K562 (cell line): ENCODE data around the gene TRIM38. TPM values are rescaled to one million over a fixed set of nuclear protein-coding genes. Genes with fewer than 3 reads are reported as not detected.

Source experiments
- ATAC-seq: fragments of 200-7000 bp; cut with Tn5 transposase; 3 replicates; pipeline ENCODE4 v1.9.1; 2020; ENCODE audit warnings: moderate library complexity
- BruUV-seq: library from RNA; stranded (reverse); fragments of 400-500 nt; replicated peaks from 2 replicates; lab custom pipeline; 2021; lab: Mats Ljungman, UMichigan
- CTCF ChIA-PET: fragments of 300-600 bp; formaldehyde crosslinking; extraction: SDS; loops from one replicate; lab custom pipeline; 2021; ENCODE audit warnings: low intra/inter-chr PET ratio; lab: Yijun Ruan, JAX
- POLR2A ChIA-PET: fragments of 300-600, 350-650 bp; sonication (Branson Sonifier 250); formaldehyde crosslinking; extraction: SDS; loops from one replicate; lab custom pipeline; 2021; ENCODE audit warnings: antibody characterized with exemption, inconsistent platforms; lab: Yijun Ruan, JAX
- DNase-seq, 4 experiments: peaks; one replicate each; pipeline versions ENCODE4 v3.0.0 to v3.0.0-alpha.2; 2011 to 2018; ENCODE audit warnings: low spot score in 3 of 4, mixed read lengths in 3 of 4; ENCODE audit errors: extremely low read depth in 1 of 4
- FAIRE-seq: peaks from 2 replicates; lab custom pipeline; 2011; peaks lifted over from hg19 to GRCh38; lab: Jason Lieb, UNC
- H2AFZ ChIP-seq: 2 replicates; pipeline ENCODE4 v1.6.0; 2011; ENCODE audit warnings: low read depth, low read length, control low read depth, inconsistent platforms
- H3K27ac ChIP-seq: fragments of 200-600 bp; 3 replicates; pipeline ENCODE4 v1.8.0; 2011; ENCODE audit warnings: low read depth, mild to moderate bottlenecking, control low read depth, inconsistent platforms, low read length, moderate library complexity, mixed read lengths; ENCODE audit errors: extremely low read depth
- H3K27me3 ChIP-seq, 2 experiments: fragments of 300-600 bp in 1 of 2; 2 replicates in 1 of 2; 3 replicates in 1 of 2; pipeline versions ENCODE4 v1.6.0 to v1.8.0; 2011; ENCODE audit warnings: inconsistent platforms in 2 of 2, low read length in 2 of 2, mild to moderate bottlenecking in 1 of 2, mixed read lengths in 1 of 2, moderate library complexity in 1 of 2; ENCODE audit not compliant: control insufficient read depth in 2 of 2, insufficient read depth in 2 of 2
- H3K36me3 ChIP-seq: fragments of 300-600 bp; 3 replicates; pipeline ENCODE4 v1.8.0; 2011; ENCODE audit warnings: mild to moderate bottlenecking, low read length, inconsistent platforms; ENCODE audit not compliant: control insufficient read depth, insufficient read depth
- H3K4me1 ChIP-seq, 2 experiments: fragments of 200-600 bp in 1 of 2; replicated peaks in 1 of 2; 2 replicates in 1 of 2; 3 replicates in 1 of 2; pipeline versions ENCODE4 v1.5.1 to v1.8.0; 2011; ENCODE audit warnings: inconsistent platforms in 2 of 2, low read length in 2 of 2, mild to moderate bottlenecking in 1 of 2, mixed read lengths in 1 of 2, moderate library complexity in 1 of 2; ENCODE audit not compliant: control insufficient read depth in 2 of 2, insufficient read depth in 2 of 2
- H3K4me2 ChIP-seq: 2 replicates; pipeline ENCODE4 v1.6.1; 2011; ENCODE audit warnings: low read length, control low read depth, inconsistent platforms, mixed read lengths; ENCODE audit not compliant: insufficient read depth
- H3K4me3 ChIP-seq: fragments of 200-600 bp; sonication (generic), shearing (Covaris generic); 2 replicates; pipeline ENCODE4 v1.5.1; 2016; ENCODE audit warnings: control low read depth, inconsistent platforms
- H3K79me2 ChIP-seq: fragments of 200-600 bp; 3 replicates; pipeline ENCODE4 v1.8.0; 2011; ENCODE audit warnings: low read length, inconsistent platforms; ENCODE audit not compliant: control insufficient read depth, insufficient read depth
- H3K9ac ChIP-seq, 2 experiments: 2 replicates each; pipeline versions ENCODE4 v1.6.0 to v1.6.1; 2011; ENCODE audit warnings: low read depth in 2 of 2, low read length in 2 of 2, control low read depth in 1 of 2, inconsistent platforms in 1 of 2, mild to moderate bottlenecking in 1 of 2, mixed read lengths in 1 of 2; ENCODE audit not compliant: insufficient read depth in 1 of 2
- H3K9me1 ChIP-seq: one replicate; pipeline ENCODE4 v1.6.0; 2011; ENCODE audit warnings: inconsistent platforms, mild to moderate bottlenecking, low read length, moderate library complexity; ENCODE audit not compliant: control insufficient read depth, insufficient read depth
- H3K9me3 ChIP-seq: replicated peaks from 2 replicates; pipeline ENCODE4 v1.5.1; 2011; ENCODE audit warnings: low read depth, low read length, inconsistent platforms; ENCODE audit not compliant: control insufficient read depth, insufficient read depth
- H4K20me1 ChIP-seq: replicated peaks from 2 replicates; pipeline ENCODE4 v1.6.1; 2011; ENCODE audit warnings: low read length, inconsistent platforms, mixed read lengths; ENCODE audit not compliant: control insufficient read depth, insufficient read depth
- ETV5 ChIP-seq: sonication (generic); formaldehyde crosslinking; IDR thresholded peaks from 2 replicates; pipeline ENCODE4 v1.4.0; 2020; ENCODE audit warnings: low read depth, mild to moderate bottlenecking, missing genetic modification reagents
- JUND ChIP-seq, 2 experiments: IDR thresholded peaks; 2 replicates in 1 of 2; 3 replicates in 1 of 2; pipeline ENCODE4 v1.6.1; 2011; ENCODE audit warnings: borderline replicate concordance in 2 of 2, low read depth in 2 of 2, low read length in 2 of 2, improper control_type of control experiment in 1 of 2, missing biosample characterization in 1 of 2, missing genetic modification characterization in 1 of 2, missing genetic modification reagents in 1 of 2
- MYNN ChIP-seq, 2 experiments: sonication (generic); formaldehyde crosslinking in 1 of 2; IDR thresholded peaks; 2 replicates each; pipeline versions ENCODE4 v1.5.0 to v1.6.1; 2016 to 2020; ENCODE audit warnings: antibody characterized with exemption in 1 of 2, missing genetic modification reagents in 1 of 2
- ZNF133 ChIP-seq: fragments of 250-450 bp; sonication (Bioruptor Pico); IDR thresholded peaks from 2 replicates; pipeline ENCODE4 v1.4.0; 2020; ENCODE audit warnings: mild to moderate bottlenecking
- ZNF134 ChIP-seq: fragments of 250-450 bp; sonication (Bioruptor Pico); conservative IDR thresholded peaks from 2 replicates; pipeline ENCODE4 v1.4.0; 2020
- ZNF197 ChIP-seq: fragments of 200-800 bp; sonication (Bioruptor generic); IDR thresholded peaks from 2 replicates; pipeline ENCODE4 v1.6.1; 2016; ENCODE audit warnings: low read depth, missing genetic modification characterization, missing compliant biosample characterization
- ZNF384 ChIP-seq: IDR thresholded peaks from 2 replicates; pipeline ENCODE4 v1.6.1; 2012; ENCODE audit warnings: low read depth, low read length, improper control_type of control experiment
- WGBS: fragments of 100-300 bp; shearing (Covaris generic); methylation state at CpG from one replicate; pipeline ENCODE4 v1.1.6; 2016; ENCODE audit warnings: low coverage, mixed read lengths; ENCODE audit not compliant: insufficient coverage; ENCODE audit errors: missing lambda C conversion rate; 5-methylcytosine and 5-hydroxymethylcytosine counted together
- in situ Hi-C: fragments of 300-500 bp; cut with MboI; formaldehyde crosslinking; loops from 4 replicates; pipeline ENCODE4 v1.15.0; 2018; ENCODE audit warnings: inconsistent platforms, mixed read lengths
- intact Hi-C: fragments of 100-400 bp; cut with micrococcal nuclease; formaldehyde crosslinking; loops from 2 replicates; pipeline ENCODE4 v1.14.2; 2022
- polyA plus RNA-seq, 8 experiments: library from polyadenylated mRNA; depleted of rRNA in 4 of 8; stranded (reverse) in 5 of 8; unstranded in 3 of 8; fragments of >200 nt; fragmentation: Nextera tagmentation in 2 of 8; fragmentation: Illumina TruSeq in 1 of 8; extraction: Ambion mirVana in 2 of 8; extraction: Trizol in 1 of 8; gene quantifications; 2 replicates each; pipeline versions ENCODE4 v1.2.1 to v1.2.3, GENCODE V29; 2011 to 2014; ENCODE audit warnings: inconsistent platforms in 1 of 8, missing spikeins in 1 of 8
- total RNA-seq, 7 experiments: library from RNA; depleted of rRNA in 6 of 7; stranded (reverse); fragments of >200 nt in 6 of 7; fragmentation: Illumina TruSeq in 2 of 7; extraction: Trizol in 2 of 7; gene quantifications; 2 replicates each; pipeline versions ENCODE4 v1.2.1 to v1.2.3, GENCODE V29; 2011 to 2021; ENCODE audit warnings: low replicate concordance in 1 of 7
- TF ChIP-seq, protein P1 (sequence below): sonication (generic); formaldehyde crosslinking; IDR thresholded peaks from 2 replicates; pipeline ENCODE4 v1.8.1; 2023; ENCODE audit warnings: mild to moderate bottlenecking, missing genetic modification reagents
- TF ChIP-seq, protein P2 (sequence below): IDR thresholded peaks from 2 replicates; pipeline ENCODE4 v1.6.1; 2016; ENCODE audit warnings: missing genetic modification characterization, missing compliant biosample characterization

Gene TRIM38
- total and polyA plus RNA-seq, 9 of the 15 experiments (the other 6 are each of a cell fraction or from before 2014, with no cell fraction given): 1.7 to 6.7 (median 6.3) TPM

DNA sequence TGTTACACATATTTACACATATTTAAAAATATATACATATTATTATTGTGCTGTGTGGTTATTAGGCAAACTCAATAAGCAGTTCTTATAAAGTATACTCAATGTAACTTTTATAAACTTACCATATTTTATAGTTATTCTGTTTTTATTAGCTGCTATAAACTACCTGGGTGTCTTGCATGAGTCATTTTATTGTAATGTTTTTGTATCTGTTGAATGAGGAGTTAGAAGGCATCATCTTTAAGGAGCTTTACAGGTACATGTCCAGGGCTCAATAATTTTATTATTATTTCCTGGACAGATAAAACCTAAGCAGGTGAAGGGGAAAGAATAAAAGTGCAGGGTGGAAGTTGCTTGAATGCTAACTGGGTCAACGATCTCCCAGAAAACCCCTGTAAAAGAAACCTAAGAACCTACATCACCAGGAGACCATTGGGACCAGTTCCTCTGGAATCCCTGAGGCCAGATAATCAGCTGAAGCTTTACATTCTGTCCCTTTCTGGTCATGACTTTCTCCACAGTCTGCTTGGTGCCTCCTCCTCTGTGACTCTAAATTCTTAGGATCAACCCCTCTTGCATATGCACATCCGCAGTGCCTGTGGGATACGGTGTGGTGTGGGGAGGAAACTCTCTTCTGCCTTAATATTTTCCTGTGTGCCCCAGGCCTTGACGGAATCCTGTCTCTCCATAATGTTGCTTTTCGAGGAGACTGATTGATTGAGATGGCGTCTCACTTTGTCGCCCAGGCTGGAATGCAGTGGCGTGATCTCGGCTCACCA lies 38.0 kb downstream of the TRIM38 start:
- DNase-seq (no peak), ATAC-seq (no peak), FAIRE-seq (no peak)
- in situ Hi-C loops (no loop called here), intact Hi-C loops (no loop called here)
- no peak overlapping the region for H2AFZ ChIP-seq
- H3K79me2 ChIP-seq: no peaks in the 10 kb centered on the region
- H3K9ac ChIP-seq: no peak overlapping the region
- H3K27ac ChIP-seq: no peak overlapping the region
- H3K4me2 ChIP-seq: no peak overlapping the region
- no TSS peak for BruUV-seq
- H3K27me3 ChIP-seq: no peaks in the 10 kb centered on the region
- no peaks in the 10 kb centered on the region for H3K9me1 ChIP-seq
- TF ChIP-seq MYNN (IDR thresholded peaks at IDR 0.05) (no peak), MYNN (CRISPR knock-in tag; IDR thresholded peaks at IDR 0.05) (no peak), ZNF134 (peak; percentile 53; the same call in 1 of the 2 replicates)
- 84% methylated on average over 9 of the region's 9 CpGs for WGBS
- peaks cover 0 to 3% of the 10 kb centered on the region in 2 experiments; a peak in 2 of 5 replicates for H3K4me1 ChIP-seq
- H3K4me3 ChIP-seq: no peak overlapping the region
- ChIA-PET POLR2A (interaction anchor here (0.6 to 1.5 kb wide), 4 partner anchors 8 to 392 kb away, joined by 3 to 12 read pairs (median 5); no protein-coding TSS in a partner anchor), CTCF (no interaction called here)
- H3K9me3 ChIP-seq: no peaks in the 10 kb centered on the region
- peaks cover 11% of the 10 kb centered on the region; the same call in 2 of the 3 replicates for H3K36me3 ChIP-seq
- H4K20me1 ChIP-seq: no peaks in the 10 kb centered on the region

DNA sequence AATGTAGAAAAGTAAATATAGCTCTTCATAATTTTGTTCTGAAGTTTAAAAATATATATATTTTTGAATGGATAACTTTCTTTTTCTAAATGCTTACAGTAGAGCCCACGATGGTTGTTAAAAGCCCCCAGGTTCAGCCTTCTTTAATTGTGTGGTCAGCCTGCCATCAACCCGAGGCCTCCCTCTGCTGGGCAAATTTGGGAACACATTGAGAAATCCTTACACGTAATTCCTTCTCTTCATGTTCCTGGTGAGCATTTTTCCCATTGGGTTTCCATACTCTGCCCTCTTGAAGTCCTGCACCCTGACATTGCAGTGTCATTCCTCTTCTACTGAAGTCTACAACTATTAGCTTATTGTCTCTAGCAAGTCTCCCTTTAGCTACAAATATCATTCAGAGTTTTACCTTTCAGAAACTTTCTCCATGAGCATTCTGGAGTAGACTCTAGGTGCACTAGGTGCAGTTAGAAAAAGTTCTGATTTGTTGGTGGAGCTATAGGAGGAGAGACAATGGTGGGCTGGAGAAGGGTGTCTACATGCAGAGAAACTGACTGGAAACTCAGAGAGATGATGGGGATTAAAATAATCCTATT lies 40.6 kb downstream of the TRIM38 start:
- peaks cover 5 to 10% of the 10 kb centered on the region in 2 experiments; a peak in 4 of 5 replicates for H3K4me1 ChIP-seq
- WGBS: 0% methylated on average over 3 of the region's 3 CpGs
- intact Hi-C loops (loop anchor here (1.0 kb wide), 1 partner anchor 215 kb away; no protein-coding TSS in a partner anchor), in situ Hi-C loops (no loop called here)
- no peaks in the 10 kb centered on the region for H4K20me1 ChIP-seq
- no peak overlapping the region for H3K27ac ChIP-seq
- BruUV-seq: no TSS peak
- no peak overlapping the region; the same call in 1 of the 2 replicates for H3K4me2 ChIP-seq
- peaks cover 7% of the 10 kb centered on the region; the same call in 2 of the 3 replicates for H3K36me3 ChIP-seq
- ChIA-PET CTCF (interaction anchor here (0.7 to 2.0 kb wide), 5 partner anchors 113 to 283 kb away, joined by 4 to 7 read pairs (median 4); no protein-coding TSS in a partner anchor), POLR2A (interaction anchor here (2.0 to 11.2 kb wide), 3 partner anchors 11 to 29 kb away, joined by 7 to 206 read pairs (median 11); a partner anchor contains a TSS)
- peak; percentile 87 for ATAC-seq
- FAIRE-seq: peak; percentile 86
- peak; percentile 75 to 81 (median 76) for DNase-seq
- no peaks in the 10 kb centered on the region for H3K9me3 ChIP-seq
- H3K4me3 ChIP-seq: no peak overlapping the region
- 0 out of 2 replicates have a peak overlapping the region, but pooled peaks have one; percentile 57 for H2AFZ ChIP-seq
- no peaks in the 10 kb centered on the region for H3K27me3 ChIP-seq
- no peaks in the 10 kb centered on the region for H3K9me1 ChIP-seq
- H3K79me2 ChIP-seq: no peaks in the 10 kb centered on the region
- H3K9ac ChIP-seq: no peak overlapping the region
- TF ChIP-seq, protein P1, sequence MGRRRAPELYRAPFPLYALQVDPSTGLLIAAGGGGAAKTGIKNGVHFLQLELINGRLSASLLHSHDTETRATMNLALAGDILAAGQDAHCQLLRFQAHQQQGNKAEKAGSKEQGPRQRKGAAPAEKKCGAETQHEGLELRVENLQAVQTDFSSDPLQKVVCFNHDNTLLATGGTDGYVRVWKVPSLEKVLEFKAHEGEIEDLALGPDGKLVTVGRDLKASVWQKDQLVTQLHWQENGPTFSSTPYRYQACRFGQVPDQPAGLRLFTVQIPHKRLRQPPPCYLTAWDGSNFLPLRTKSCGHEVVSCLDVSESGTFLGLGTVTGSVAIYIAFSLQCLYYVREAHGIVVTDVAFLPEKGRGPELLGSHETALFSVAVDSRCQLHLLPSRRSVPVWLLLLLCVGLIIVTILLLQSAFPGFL (CRISPR knock-in tag): 0 out of 2 replicates have a peak, but pooled peaks have one; percentile 37
- TF ChIP-seq ETV5 (CRISPR knock-in tag) (no peak), JUND (IDR thresholded peaks at IDR 0.05; ENCODE audit: borderline replicate concordance, low read depth, low read length) (peak; percentile 47; the same call in 1 of the 2 replicates), JUND (tag; IDR thresholded peaks at IDR 0.05; ENCODE audit: borderline replicate concordance, low read depth, low read length) (no peak; the same call in 2 of the 3 replicates), ZNF133 (no peak), ZNF384 (0 out of 2 replicates have a peak, but pooled peaks have one; percentile 10), ZNF197 (CRISPR knock-in tag) (no peak)
- TF ChIP-seq, protein P2, sequence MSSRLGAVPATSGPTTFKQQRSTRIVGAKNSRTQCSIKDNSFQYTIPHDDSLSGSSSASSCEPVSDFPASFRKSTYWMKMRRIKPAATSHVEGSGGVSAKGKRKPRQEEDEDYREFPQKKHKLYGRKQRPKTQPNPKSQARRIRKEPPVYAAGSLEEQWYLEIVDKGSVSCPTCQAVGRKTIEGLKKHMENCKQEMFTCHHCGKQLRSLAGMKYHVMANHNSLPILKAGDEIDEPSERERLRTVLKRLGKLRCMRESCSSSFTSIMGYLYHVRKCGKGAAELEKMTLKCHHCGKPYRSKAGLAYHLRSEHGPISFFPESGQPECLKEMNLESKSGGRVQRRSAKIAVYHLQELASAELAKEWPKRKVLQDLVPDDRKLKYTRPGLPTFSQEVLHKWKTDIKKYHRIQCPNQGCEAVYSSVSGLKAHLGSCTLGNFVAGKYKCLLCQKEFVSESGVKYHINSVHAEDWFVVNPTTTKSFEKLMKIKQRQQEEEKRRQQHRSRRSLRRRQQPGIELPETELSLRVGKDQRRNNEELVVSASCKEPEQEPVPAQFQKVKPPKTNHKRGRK (tag): peak; percentile 74
